Activated CD4-positive, alpha-beta T cell treated with anti-CD3 and anti-CD28 coated beads, Interleukin-2, amount 10 ng/mL, durations not matched to agents 24 days and 14 days (primary cell): ENCODE data around the gene ZNF862. TPM values are rescaled to one million over a fixed set of nuclear protein-coding genes. Genes with fewer than 3 reads are reported as not detected.

Experiments
- DNase-seq: peaks from one replicate; pipeline ENCODE4 v3.0.0; 2022
- H3K27ac Mint-ChIP-seq: one replicate; pipeline ENCODE4 v1.8.0; 2022; ENCODE audit warnings: mild to moderate bottlenecking, mixed read lengths
- H3K27me3 Mint-ChIP-seq: one replicate; pipeline ENCODE4 v1.8.0; 2022; ENCODE audit warnings: mixed read lengths
- H3K36me3 Mint-ChIP-seq: one replicate; pipeline ENCODE4 v1.8.0; 2022; ENCODE audit warnings: low read depth, mild to moderate bottlenecking, mixed read lengths
- H3K4me1 Mint-ChIP-seq: one replicate; pipeline ENCODE4 v1.8.0; 2021; ENCODE audit warnings: mixed read lengths
- H3K4me3 Mint-ChIP-seq: one replicate; pipeline ENCODE4 v1.8.0; 2022; ENCODE audit warnings: mild to moderate bottlenecking, moderate library complexity, mixed read lengths
- H3K9me3 Mint-ChIP-seq: one replicate; pipeline ENCODE4 v1.8.0; 2021; ENCODE audit warnings: mixed read lengths
- intact Hi-C: fragments of 100-400 bp; cut with micrococcal nuclease; formaldehyde crosslinking; loops from one replicate; pipeline ENCODE4 v1.15.1; 2023
- total RNA-seq: library from RNA; stranded (reverse); gene quantifications from 2 replicates; pipeline ENCODE4 v1.2.3, GENCODE V29; 2022

Gene ZNF862
- total RNA-seq, 1 donor from 2014 or later = 16.6 TPM

DNA sequence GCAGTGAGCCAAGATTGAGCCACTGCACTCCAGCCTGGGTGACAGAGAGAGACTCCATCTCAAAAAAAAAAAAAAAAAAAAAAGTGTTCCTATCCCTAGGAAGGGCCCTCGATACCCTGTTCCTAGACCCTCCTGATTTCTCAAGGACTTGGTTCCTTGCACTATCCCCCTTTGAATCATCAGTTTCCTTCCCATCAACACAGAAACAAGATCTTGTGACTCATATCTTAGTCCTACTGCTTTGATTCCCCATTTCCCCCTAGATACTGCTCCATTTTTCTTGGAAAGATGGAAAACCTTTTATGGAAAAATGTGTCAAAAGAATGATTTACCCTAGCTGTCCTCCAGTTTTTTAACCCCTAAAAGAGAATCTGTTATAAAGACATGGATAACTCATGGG lies 1.7 kb upstream of the ZNF862 start:
- intact Hi-C loops = no loop called here
- H3K36me3 Mint-ChIP-seq = peaks cover 5% of the 10 kb centered on the region
- H3K4me3 Mint-ChIP-seq = no peak overlapping the region

DNA sequence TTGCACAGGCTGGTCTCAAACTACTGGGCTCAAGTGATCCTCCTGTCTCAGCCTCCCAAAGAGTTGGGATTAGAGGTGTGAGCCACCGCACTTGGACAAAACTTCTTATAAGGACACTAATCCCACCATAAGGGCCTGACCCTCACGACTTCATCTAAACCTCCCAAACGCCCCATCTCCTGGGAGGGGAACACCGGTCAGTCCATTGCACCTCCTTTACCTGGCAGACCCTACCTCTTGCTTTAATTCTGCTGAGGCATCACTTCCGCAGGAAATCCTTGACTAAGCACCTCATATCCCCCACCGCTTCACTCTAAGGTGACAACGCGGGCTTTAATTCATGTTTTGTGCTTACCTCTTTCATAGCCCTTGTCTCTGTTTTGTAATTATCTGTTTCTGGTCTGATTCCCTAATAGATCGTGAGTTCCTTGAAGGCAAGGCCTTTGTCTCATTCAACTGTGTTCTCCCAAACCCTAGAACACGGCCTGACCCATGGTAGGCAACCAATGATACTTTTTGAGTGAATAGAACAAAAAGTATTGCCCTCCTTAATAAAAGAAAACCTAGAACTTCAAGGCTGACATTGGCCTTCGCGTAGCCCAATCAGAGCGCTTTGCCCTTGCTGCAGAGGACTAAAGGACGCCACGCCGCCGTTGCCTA lies 481 bp upstream of the ZNF862 start:
- intact Hi-C loops = loop anchor here (1.0 to 2.0 kb wide), 5 partner anchors 28 to 213 kb away; partner anchors contain the start of gene ATP6V0E2
- Mint-ChIP-seq H3K4me3 (peak overlapping the region; percentile 88), H3K9me3 (no peaks in the 10 kb centered on the region), H3K36me3 (peaks cover 5% of the 10 kb centered on the region), H3K27me3 (peaks cover 23% of the 10 kb centered on the region), H3K27ac (peak overlapping the region; percentile 83), H3K4me1 (peaks cover 18% of the 10 kb centered on the region)
- no peak for DNase-seq

More for the DNA sequence above, 1.7 kb upstream of the ZNF862 start:
- DNase-seq = no peak
- Mint-ChIP-seq H3K27me3 (peaks cover 25% of the 10 kb centered on the region), H3K27ac (no peak overlapping the region), H3K4me1 (peaks cover 18% of the 10 kb centered on the region), H3K9me3 (no peaks in the 10 kb centered on the region)

DNA sequence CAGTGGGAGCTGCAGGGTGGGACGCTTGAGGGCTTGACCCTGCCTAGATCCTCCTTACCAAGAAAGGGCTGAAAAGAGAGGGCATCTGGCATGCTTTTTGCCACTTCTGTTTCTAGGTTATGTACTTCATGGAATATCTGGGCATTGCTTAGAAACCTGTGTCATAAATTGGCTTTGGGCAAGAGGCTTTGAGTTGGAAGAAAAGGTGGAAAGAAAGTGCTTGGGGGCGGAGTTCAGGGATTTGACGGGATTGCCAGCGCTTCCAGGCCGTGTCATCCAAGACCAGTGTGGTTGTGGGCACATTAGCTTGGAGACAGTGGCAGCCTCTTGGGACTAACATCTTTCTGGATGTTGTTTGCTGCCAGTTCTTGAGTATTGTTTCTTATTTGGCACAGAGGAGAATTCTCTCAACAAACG lies 825 bp downstream of the ZNF862 start:
- Mint-ChIP-seq H3K36me3 (peaks cover 5% of the 10 kb centered on the region), H3K9me3 (no peaks in the 10 kb centered on the region), H3K4me1 (peaks cover 18% of the 10 kb centered on the region), H3K27ac (peak overlapping the region; percentile 66), H3K4me3 (peak overlapping the region; percentile 88), H3K27me3 (peaks cover 20% of the 10 kb centered on the region)
- DNase-seq = no peak
- intact Hi-C loops = loop anchor here (1.0 to 2.0 kb wide), 5 partner anchors 26 to 214 kb away; partner anchors contain the start of gene ATP6V0E2

- peaks cover 20% of the 10 kb centered on the region for H3K4me1 Mint-ChIP-seq
- H3K27ac Mint-ChIP-seq = no peak overlapping the region
- no peaks in the 10 kb centered on the region for H3K9me3 Mint-ChIP-seq
- DNase-seq = no peak
- intact Hi-C loops = loop anchor here (2.0 kb wide), 2 partner anchors 125 to 215 kb away; a partner anchor contains a TSS
- peaks cover 8% of the 10 kb centered on the region for H3K36me3 Mint-ChIP-seq
- no peak overlapping the region for H3K4me3 Mint-ChIP-seq
- H3K27me3 Mint-ChIP-seq = peaks cover 12% of the 10 kb centered on the region
Measured at GRCh38 chr7:149839933-149840332, 1.8 kb downstream of the ZNF862 start.

DNA sequence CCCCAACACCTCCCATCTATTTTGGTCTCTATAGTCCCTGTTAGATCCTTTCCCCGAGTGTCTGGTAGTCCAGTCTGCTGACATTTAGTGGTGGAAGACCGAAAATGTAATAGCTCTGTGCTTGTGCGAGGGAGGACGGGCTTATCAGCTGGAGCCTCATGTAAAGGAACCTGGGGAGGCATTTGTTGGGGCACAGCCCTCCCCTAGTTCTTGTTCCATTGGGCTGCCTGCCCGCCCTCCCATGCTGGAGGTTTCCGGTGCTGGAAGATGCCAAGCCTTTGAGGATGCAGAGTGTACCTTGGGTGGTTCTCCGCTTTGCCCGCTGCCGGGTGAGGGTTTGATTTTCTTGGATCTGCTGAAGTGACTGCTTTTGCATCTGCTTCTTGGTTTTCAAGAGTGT lies 5.4 kb downstream of the ZNF862 start:
- Mint-ChIP-seq H3K4me1 (peaks cover 16% of the 10 kb centered on the region), H3K4me3 (no peak overlapping the region), H3K27ac (no peak overlapping the region), H3K36me3 (peaks cover 23% of the 10 kb centered on the region), H3K27me3 (no peaks in the 10 kb centered on the region), H3K9me3 (no peaks in the 10 kb centered on the region)
- intact Hi-C loops = no loop called here
- DNase-seq = no peak

- Mint-ChIP-seq H3K36me3 (peaks cover 26% of the 10 kb centered on the region), H3K4me1 (peaks cover 10% of the 10 kb centered on the region), H3K27ac (no peak overlapping the region), H3K4me3 (no peak overlapping the region), H3K9me3 (no peaks in the 10 kb centered on the region), H3K27me3 (no peaks in the 10 kb centered on the region)
- intact Hi-C loops = no loop called here
- DNase-seq = no peak
Measured at GRCh38 chr7:149844445-149844844, 6.3 kb downstream of the ZNF862 start.

DNA sequence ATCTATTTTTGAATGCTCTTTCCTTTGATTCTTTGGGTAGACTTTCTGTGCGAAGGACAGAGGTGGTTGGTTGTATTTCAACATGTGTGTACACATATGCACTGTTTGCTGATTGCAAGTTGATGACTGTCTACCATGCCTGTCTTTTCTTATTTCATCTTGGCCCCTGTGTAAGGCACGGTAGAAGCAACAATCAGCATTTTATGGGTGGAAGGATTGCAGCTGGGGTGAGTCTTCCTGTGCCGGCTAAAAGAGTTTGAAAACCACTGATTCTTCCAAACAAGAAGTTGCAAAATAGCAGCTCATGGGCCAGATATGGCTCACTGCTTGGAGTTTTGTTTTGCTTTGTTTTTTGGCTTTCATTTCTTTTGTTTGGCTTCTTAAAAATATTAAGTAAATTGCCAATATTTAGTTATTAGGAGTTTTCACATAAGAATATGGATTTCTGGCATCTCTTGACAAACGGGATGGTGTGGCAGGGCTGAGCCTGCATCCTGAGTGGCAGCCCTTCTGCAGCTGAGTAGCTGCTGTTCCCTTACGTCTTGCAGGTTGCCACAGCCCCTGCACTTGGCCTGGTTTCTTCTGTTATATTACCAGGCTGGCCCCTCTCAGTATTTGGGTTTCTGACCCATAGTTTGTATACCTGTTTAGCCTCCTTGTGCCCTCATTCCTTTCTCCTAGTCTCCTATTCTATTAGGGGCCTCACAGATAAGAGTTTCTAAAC lies 7.2 kb downstream of the ZNF862 start:
- no peak overlapping the region for H3K4me3 Mint-ChIP-seq
- peaks cover 8% of the 10 kb centered on the region for H3K4me1 Mint-ChIP-seq
- no peaks in the 10 kb centered on the region for H3K9me3 Mint-ChIP-seq
- intact Hi-C loops = no loop called here
- H3K27ac Mint-ChIP-seq = no peak overlapping the region
- H3K27me3 Mint-ChIP-seq = no peaks in the 10 kb centered on the region
- peaks cover 26% of the 10 kb centered on the region for H3K36me3 Mint-ChIP-seq
- no peak for DNase-seq

DNA sequence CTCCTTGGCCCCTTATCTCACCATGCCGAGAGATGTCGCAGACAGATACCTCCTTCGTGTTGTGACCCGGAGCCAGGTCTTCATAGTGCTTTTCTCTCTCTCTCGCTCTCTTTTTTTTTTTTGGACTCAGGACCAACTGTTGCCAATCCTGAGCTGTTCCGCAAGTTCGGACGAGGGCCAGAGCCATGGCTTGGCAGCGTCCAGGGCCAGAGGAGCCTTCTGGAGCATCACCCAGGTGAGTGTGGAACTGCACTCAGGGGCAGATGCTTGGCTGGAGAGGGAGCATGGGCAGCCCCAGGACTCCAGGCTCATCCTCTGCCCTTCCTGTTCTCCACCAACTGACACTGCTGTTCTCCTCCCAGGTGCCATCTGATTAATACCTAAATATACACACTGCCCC lies 7.8 kb downstream of the ZNF862 start:
- Mint-ChIP-seq H3K4me3 (no peak overlapping the region), H3K9me3 (no peaks in the 10 kb centered on the region), H3K27me3 (no peaks in the 10 kb centered on the region), H3K36me3 (peaks cover 25% of the 10 kb centered on the region), H3K27ac (no peak overlapping the region), H3K4me1 (peaks cover 7% of the 10 kb centered on the region)
- no peak for DNase-seq
- intact Hi-C loops = no loop called here

DNA sequence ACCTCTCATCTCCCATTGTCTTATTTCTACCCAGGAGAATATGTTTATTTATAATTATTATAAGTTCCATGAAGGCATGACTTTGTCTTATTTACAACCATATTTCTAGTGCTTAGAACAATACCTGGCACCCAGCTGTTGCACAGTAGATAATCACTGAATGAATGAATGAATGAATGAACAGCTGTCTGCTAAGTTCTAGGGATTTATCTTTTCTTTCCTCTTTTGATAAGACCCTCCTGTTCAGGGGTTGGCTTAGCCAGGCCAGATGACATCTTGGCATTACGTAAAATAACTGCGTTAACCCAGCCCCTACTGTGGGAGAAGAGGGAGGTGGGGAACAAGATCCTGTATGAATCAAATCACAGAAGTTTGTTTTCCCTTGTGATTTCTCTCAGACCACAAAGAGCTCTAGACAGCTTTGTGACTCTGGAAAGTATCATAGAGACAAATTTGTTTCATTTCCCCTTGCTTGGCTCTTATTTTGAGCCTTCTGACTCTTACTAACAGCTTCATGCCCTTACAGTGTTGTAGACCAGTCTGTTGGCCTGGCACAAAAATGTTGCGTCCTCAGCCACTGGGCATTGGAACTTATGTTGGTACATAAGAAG lies 8.4 kb downstream of the ZNF862 start:
- no peak overlapping the region for H3K4me3 Mint-ChIP-seq
- H3K4me1 Mint-ChIP-seq = peaks cover 7% of the 10 kb centered on the region
- H3K27me3 Mint-ChIP-seq = no peaks in the 10 kb centered on the region
- intact Hi-C loops = no loop called here
- H3K27ac Mint-ChIP-seq = no peak overlapping the region
- H3K36me3 Mint-ChIP-seq = peaks cover 25% of the 10 kb centered on the region
- DNase-seq = no peak
- H3K9me3 Mint-ChIP-seq = no peaks in the 10 kb centered on the region

DNA sequence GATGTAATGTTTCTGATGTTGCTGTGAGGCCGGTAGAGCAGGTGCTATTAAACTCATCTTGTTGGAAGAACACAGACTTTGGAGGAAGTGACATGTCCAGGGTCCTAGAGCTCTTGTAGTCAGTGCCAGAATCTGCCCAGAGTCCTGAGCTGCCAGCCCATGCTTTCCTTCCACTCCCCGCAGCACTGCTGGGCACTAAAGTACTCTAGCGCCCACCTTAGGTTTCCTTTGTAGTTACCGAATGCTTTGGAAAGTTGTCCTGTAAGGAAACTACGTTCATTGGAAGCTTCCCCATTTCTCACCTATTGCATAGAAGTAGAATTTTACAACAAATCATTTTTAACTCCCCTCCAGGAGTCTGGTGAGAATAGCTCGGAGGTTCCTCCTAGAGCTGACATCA lies 11.0 kb downstream of the ZNF862 start:
- H3K27me3 Mint-ChIP-seq = no peaks in the 10 kb centered on the region
- H3K4me3 Mint-ChIP-seq = no peak overlapping the region
- no peak for DNase-seq
- H3K27ac Mint-ChIP-seq = no peak overlapping the region
- intact Hi-C loops = no loop called here
- no peaks in the 10 kb centered on the region for H3K9me3 Mint-ChIP-seq
- peaks cover 29% of the 10 kb centered on the region for H3K36me3 Mint-ChIP-seq
- H3K4me1 Mint-ChIP-seq = peaks cover 6% of the 10 kb centered on the region

- Mint-ChIP-seq H3K4me1 (peaks cover 13% of the 10 kb centered on the region), H3K27ac (no peak overlapping the region), H3K36me3 (peaks cover 26% of the 10 kb centered on the region)
Measured at GRCh38 chr7:149850007-149850594, 11.9 kb downstream of the ZNF862 start.

GRCh38 chr7:149850716-149851115 lies 12.5 kb downstream of the ZNF862 start:
- peaks cover 23% of the 10 kb centered on the region for H3K36me3 Mint-ChIP-seq
- no peak overlapping the region for H3K27ac Mint-ChIP-seq
- H3K4me3 Mint-ChIP-seq = no peak overlapping the region
- H3K9me3 Mint-ChIP-seq = no peaks in the 10 kb centered on the region
- intact Hi-C loops = no loop called here
- H3K27me3 Mint-ChIP-seq = no peaks in the 10 kb centered on the region
- peaks cover 17% of the 10 kb centered on the region for H3K4me1 Mint-ChIP-seq
- no peak for DNase-seq

More at GRCh38 chr7:149850007-149850594, 11.9 kb downstream of the ZNF862 start:
- DNase-seq = no peak
- Mint-ChIP-seq H3K4me3 (no peak overlapping the region), H3K27me3 (no peaks in the 10 kb centered on the region), H3K9me3 (no peaks in the 10 kb centered on the region)
- intact Hi-C loops = no loop called here

DNA sequence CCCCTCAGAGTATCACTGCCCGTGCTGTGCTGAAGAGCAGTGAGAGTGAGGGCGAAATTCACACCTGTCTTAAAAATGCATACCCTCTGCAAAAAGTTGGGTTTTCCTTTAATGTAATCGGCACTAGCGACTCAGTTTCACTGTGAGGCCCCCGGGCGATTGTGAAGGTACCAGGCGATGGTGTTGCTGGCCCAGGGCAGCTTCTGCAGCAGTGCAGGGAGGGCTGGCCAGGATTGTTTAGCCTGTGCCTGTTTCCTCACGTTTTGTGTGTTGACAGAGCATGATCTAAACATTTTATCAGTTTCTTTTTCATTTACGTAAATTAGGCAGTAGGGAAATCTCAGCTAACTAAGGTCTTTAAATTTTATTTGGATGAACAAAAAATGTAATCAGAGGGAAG lies 13.3 kb downstream of the ZNF862 start:
- intact Hi-C loops = no loop called here
- Mint-ChIP-seq H3K9me3 (no peaks in the 10 kb centered on the region), H3K27me3 (no peaks in the 10 kb centered on the region), H3K4me1 (peaks cover 23% of the 10 kb centered on the region), H3K4me3 (no peak overlapping the region), H3K36me3 (peaks cover 19% of the 10 kb centered on the region), H3K27ac (no peak overlapping the region)
- DNase-seq = no peak

- no peak overlapping the region for H3K27ac Mint-ChIP-seq
Measured at GRCh38 chr7:149853157-149853556, 15.0 kb downstream of the ZNF862 start.

More at GRCh38 chr7:149853157-149853556, 15.0 kb downstream of the ZNF862 start:
- no peak for DNase-seq
- intact Hi-C loops = no loop called here
- H3K4me1 Mint-ChIP-seq = peaks cover 34% of the 10 kb centered on the region
- H3K36me3 Mint-ChIP-seq = peaks cover 18% of the 10 kb centered on the region
- no peaks in the 10 kb centered on the region for H3K9me3 Mint-ChIP-seq
- H3K27me3 Mint-ChIP-seq = no peaks in the 10 kb centered on the region
- H3K4me3 Mint-ChIP-seq = no peak overlapping the region
